Endothelial cell of umbilical vein (primary cell): ENCODE results near the gene AFAP1L2. TPM values are rescaled to one million over a fixed set of nuclear protein-coding genes. Genes with fewer than 3 reads are reported as not detected.

Experiments used
- BruUV-seq: library from RNA; stranded (reverse); fragments of 400-500 nt; replicated peaks from 2 replicates; lab custom pipeline; 2021; lab: Mats Ljungman, UMichigan
- CTCF ChIA-PET: fragments of 300-600, 350-600 bp; sonication (Branson Sonifier 250); formaldehyde crosslinking; loops from one replicate; lab custom pipeline; 2021; ENCODE audit warnings: antibody characterized with exemption, inconsistent platforms; lab: Charles Lee
- POLR2A ChIA-PET: fragments of 300-600, 350-600 bp; sonication (Branson Sonifier 250); formaldehyde crosslinking; loops from one replicate; lab custom pipeline; 2021; ENCODE audit warnings: antibody characterized with exemption, inconsistent platforms; lab: Charles Lee
- DNase-seq: peaks from one replicate; pipeline ENCODE4 v3.0.0-alpha.2; 2011; ENCODE audit warnings: low read depth, low spot score
- FAIRE-seq: peaks from 2 replicates; lab custom pipeline; 2011; peaks lifted over from hg19 to GRCh38; lab: Jason Lieb, UNC
- H2AFZ ChIP-seq: 2 replicates; pipeline ENCODE4 v1.6.0; 2012; ENCODE audit warnings: low read depth, low read length, control low read depth, inconsistent platforms
- H3K27ac ChIP-seq: 2 replicates; pipeline ENCODE4 v1.5.1; 2011; ENCODE audit warnings: low read depth, mild to moderate bottlenecking, control low read depth, low read length, moderate library complexity; ENCODE audit not compliant: insufficient read depth
- H3K27me3 ChIP-seq, 2 experiments: 2 replicates each; pipeline versions ENCODE4 v1.6.0 to v1.6.1; 2011; ENCODE audit warnings: low read length in 2 of 2, mixed read lengths in 1 of 2; ENCODE audit not compliant: control insufficient read depth in 2 of 2, insufficient read depth in 2 of 2
- H3K36me3 ChIP-seq, 2 experiments: 2 replicates in 1 of 2; 3 replicates in 1 of 2; pipeline ENCODE4 v1.5.1; 2011; ENCODE audit warnings: low read length in 2 of 2, mild to moderate bottlenecking in 1 of 2, moderate library complexity in 1 of 2; ENCODE audit not compliant: control insufficient read depth in 2 of 2, insufficient read depth in 2 of 2; ENCODE audit errors: extremely low read depth in 1 of 2
- H3K4me1 ChIP-seq: 3 replicates; pipeline ENCODE4 v1.5.1; 2011; ENCODE audit warnings: mild to moderate bottlenecking, low read length; ENCODE audit not compliant: control insufficient read depth, insufficient read depth; ENCODE audit errors: extremely low read depth
- H3K4me2 ChIP-seq: 2 replicates; pipeline ENCODE4 v1.6.1; 2011; ENCODE audit warnings: low read length, control low read depth, mixed read lengths; ENCODE audit not compliant: insufficient read depth
- H3K4me3 ChIP-seq, 3 experiments: fragments of 200-600 bp in 1 of 3; sonication (generic), shearing (Covaris generic) in 1 of 3; replicated peaks in 1 of 3; 2 replicates each; pipeline ENCODE4 v1.5.1; 2011 to 2016; ENCODE audit warnings: control low read depth in 3 of 3, low read length in 3 of 3, mild to moderate bottlenecking in 2 of 3, inconsistent platforms in 1 of 3, low read depth in 1 of 3, moderate library complexity in 1 of 3; ENCODE audit not compliant: insufficient read depth in 1 of 3
- H3K79me2 ChIP-seq: 2 replicates; pipeline ENCODE4 v1.6.0; 2012; ENCODE audit warnings: low read length, inconsistent platforms; ENCODE audit not compliant: control insufficient read depth, insufficient read depth
- H3K9ac ChIP-seq: replicated peaks from 2 replicates; pipeline ENCODE3; 2011; ENCODE audit warnings: low read length, control low read depth; ENCODE audit not compliant: insufficient read depth; ENCODE audit errors: extremely low read depth
- H3K9me1 ChIP-seq: replicated peaks from 3 replicates; pipeline ENCODE4 v1.6.0; 2011; ENCODE audit warnings: mild to moderate bottlenecking, low read length; ENCODE audit not compliant: control insufficient read depth, insufficient read depth; ENCODE audit errors: extremely low read depth
- H3K9me3 ChIP-seq: replicated peaks from 2 replicates; pipeline ENCODE4 v1.5.1; 2012; ENCODE audit warnings: low read length, inconsistent platforms; ENCODE audit not compliant: control insufficient read depth, insufficient read depth
- H4K20me1 ChIP-seq: replicated peaks from 2 replicates; pipeline ENCODE3; 2011; ENCODE audit warnings: mild to moderate bottlenecking, low read length; ENCODE audit not compliant: control insufficient read depth, insufficient read depth; ENCODE audit errors: extremely low read depth
- EZH2 ChIP-seq: IDR thresholded peaks from 2 replicates; pipeline ENCODE4 v1.6.1; 2012; ENCODE audit warnings: borderline replicate concordance, low read depth, mild to moderate bottlenecking, moderate library complexity, low read length, inconsistent platforms; ENCODE audit not compliant: severe bottlenecking
- FOS ChIP-seq: IDR thresholded peaks from 2 replicates; pipeline ENCODE4 v1.6.1; 2011; ENCODE audit warnings: mild to moderate bottlenecking, low read length, moderate library complexity, borderline replicate concordance; ENCODE audit not compliant: insufficient read depth
- GATA2 ChIP-seq: IDR thresholded peaks from 2 replicates; pipeline ENCODE4 v1.7.0; 2011; ENCODE audit warnings: low read depth, mild to moderate bottlenecking, moderate library complexity, mixed read lengths, low read length; ENCODE audit not compliant: insufficient read length, insufficient read depth
- JUN ChIP-seq: IDR thresholded peaks from 2 replicates; pipeline ENCODE4 v1.6.1; 2011; ENCODE audit warnings: borderline replicate concordance, low read depth; ENCODE audit not compliant: insufficient read length, insufficient read depth
- MYC ChIP-seq: IDR thresholded peaks from one replicate; pipeline ENCODE4 v1.6.1; 2011; ENCODE audit warnings: mild to moderate bottlenecking, low read depth, low read length
- POLR2A ChIP-seq: IDR thresholded peaks from 2 replicates; pipeline ENCODE4 v1.6.1; 2012; ENCODE audit warnings: low read depth, mild to moderate bottlenecking, control low read depth, low read length
- POLR2AphosphoS5 ChIP-seq: IDR thresholded peaks from 2 replicates; pipeline ENCODE4 v1.6.1; 2012; ENCODE audit warnings: low read depth, mild to moderate bottlenecking, control low read depth, low read length, moderate library complexity; ENCODE audit not compliant: insufficient read depth
- dilution Hi-C: fragments of 300-500 bp; cut with MboI; formaldehyde crosslinking; loops from one replicate; pipeline ENCODE4 v1.15.0; 2019; ENCODE audit warnings: low sequenced_read_pairs; ENCODE audit not compliant: extremely low pct_ligation_motif_present
- intact Hi-C: fragments of 100-400 bp; cut with micrococcal nuclease; formaldehyde crosslinking; loops from one replicate; pipeline ENCODE4 v1.10.0; 2022
- polyA plus RNA-seq, 4 experiments: library from polyadenylated mRNA; depleted of rRNA in 3 of 4; stranded (reverse) in 3 of 4; unstranded in 1 of 4; fragments of >200 nt; gene quantifications; 2 replicates each; pipeline versions ENCODE4 v1.2.1 to v1.2.3, GENCODE V29; 2011 to 2012; ENCODE audit warnings: missing spikeins in 1 of 4
- total RNA-seq: library from RNA; stranded (reverse); gene quantifications from 2 replicates; pipeline ENCODE4 v1.2.3, GENCODE V29; 2021
- TF ChIP-seq, protein P1 (sequence below), 2 donors: IDR thresholded peaks; 1 replicate in 1 of 2; 2 replicates in 1 of 2; pipeline ENCODE4 v1.5.1; 2011; ENCODE audit warnings: low read length in 2 of 2, mild to moderate bottlenecking in 2 of 2, moderate library complexity in 2 of 2, control low read depth in 1 of 2, inconsistent platforms in 1 of 2, low read depth in 1 of 2; ENCODE audit not compliant: insufficient read depth in 1 of 2; ENCODE audit errors: extremely low read depth in 1 of 2
- TF ChIP-seq, protein P2 (sequence below): IDR thresholded peaks from 2 replicates; pipeline ENCODE4 v1.6.1; 2011; ENCODE audit not compliant: insufficient read depth, insufficient read length

Gene AFAP1L2
- total and polyA plus RNA-seq, 2 donors (not counting 3 experiments of a cell fraction or from before 2014, with no cell fraction given): 0.90 to 4.1 TPM

DNA sequence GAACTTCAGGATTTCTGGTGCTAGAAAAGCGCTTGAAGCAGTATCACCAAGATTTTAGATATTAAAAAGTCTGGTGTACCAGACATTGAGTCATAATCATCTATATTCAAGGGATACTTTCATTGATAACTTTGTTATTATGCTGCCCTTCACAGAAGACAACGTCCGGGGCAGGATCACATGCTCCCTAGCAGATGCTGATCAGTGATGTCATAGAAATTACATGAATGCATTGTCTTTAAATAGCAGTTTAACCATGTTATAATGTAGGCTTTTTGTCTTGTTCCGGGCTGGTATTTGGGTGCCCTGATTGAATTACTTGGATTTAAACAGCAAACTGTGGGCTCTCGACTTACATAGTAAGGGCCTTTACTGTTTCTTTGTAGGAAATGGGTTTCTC lies 111.2 kb downstream of the AFAP1L2 start:
- no peaks in the 10 kb centered on the region for H3K4me1 ChIP-seq
- POLR2A ChIA-PET: no interaction called here
- BruUV-seq: no TSS peak
- dilution Hi-C loops: no loop called here
- TF ChIP-seq GATA2: no peak
- no peak for TF ChIP-seq POLR2A
- TF ChIP-seq FOS: no peak
- no peak for TF ChIP-seq MYC
- TF ChIP-seq, protein P1, sequence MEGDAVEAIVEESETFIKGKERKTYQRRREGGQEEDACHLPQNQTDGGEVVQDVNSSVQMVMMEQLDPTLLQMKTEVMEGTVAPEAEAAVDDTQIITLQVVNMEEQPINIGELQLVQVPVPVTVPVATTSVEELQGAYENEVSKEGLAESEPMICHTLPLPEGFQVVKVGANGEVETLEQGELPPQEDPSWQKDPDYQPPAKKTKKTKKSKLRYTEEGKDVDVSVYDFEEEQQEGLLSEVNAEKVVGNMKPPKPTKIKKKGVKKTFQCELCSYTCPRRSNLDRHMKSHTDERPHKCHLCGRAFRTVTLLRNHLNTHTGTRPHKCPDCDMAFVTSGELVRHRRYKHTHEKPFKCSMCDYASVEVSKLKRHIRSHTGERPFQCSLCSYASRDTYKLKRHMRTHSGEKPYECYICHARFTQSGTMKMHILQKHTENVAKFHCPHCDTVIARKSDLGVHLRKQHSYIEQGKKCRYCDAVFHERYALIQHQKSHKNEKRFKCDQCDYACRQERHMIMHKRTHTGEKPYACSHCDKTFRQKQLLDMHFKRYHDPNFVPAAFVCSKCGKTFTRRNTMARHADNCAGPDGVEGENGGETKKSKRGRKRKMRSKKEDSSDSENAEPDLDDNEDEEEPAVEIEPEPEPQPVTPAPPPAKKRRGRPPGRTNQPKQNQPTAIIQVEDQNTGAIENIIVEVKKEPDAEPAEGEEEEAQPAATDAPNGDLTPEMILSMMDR (IDR thresholded peaks at IDR 0.05; ENCODE audit: extremely low read depth in 1 of 2, insufficient read depth in 1 of 2, low read depth in 1 of 2, low read length in 2 of 2): no peak
- no peak for TF ChIP-seq JUN
- TF ChIP-seq POLR2AphosphoS5: no peak
- no peak for TF ChIP-seq EZH2
- TF ChIP-seq, protein P2, sequence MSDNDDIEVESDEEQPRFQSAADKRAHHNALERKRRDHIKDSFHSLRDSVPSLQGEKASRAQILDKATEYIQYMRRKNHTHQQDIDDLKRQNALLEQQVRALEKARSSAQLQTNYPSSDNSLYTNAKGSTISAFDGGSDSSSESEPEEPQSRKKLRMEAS: no peak
- H3K9ac ChIP-seq: no peak overlapping the region
- CTCF ChIA-PET: interaction anchor here (0.9 to 1.5 kb wide), 2 partner anchors 10 to 11 kb away, joined by 3 to 5 read pairs; no protein-coding TSS in a partner anchor
- no peaks in the 10 kb centered on the region for H3K36me3 ChIP-seq
- no peak overlapping the region for H3K27ac ChIP-seq
- H3K9me1 ChIP-seq: no peaks in the 10 kb centered on the region
- H4K20me1 ChIP-seq: no peaks in the 10 kb centered on the region
- no peak overlapping the region for H3K4me3 ChIP-seq
- no peaks in the 10 kb centered on the region for H3K27me3 ChIP-seq
- intact Hi-C loops: no loop called here
- no peak for DNase-seq
- H3K79me2 ChIP-seq: no peaks in the 10 kb centered on the region
- FAIRE-seq: no peak
- no peak overlapping the region for H3K4me2 ChIP-seq
- no peak overlapping the region for H2AFZ ChIP-seq
- H3K9me3 ChIP-seq: no peaks in the 10 kb centered on the region
